HEK293 (cell line): ENCODE measurements around the gene CTDSPL2.

ENCODE experiments used
- HOXA7 ChIP-seq: sonication (generic); formaldehyde crosslinking; IDR thresholded peaks from 2 replicates; pipeline ENCODE4 v1.8.1; 2022; ENCODE audit warnings: missing genetic modification reagents, borderline replicate concordance
- KLF10 ChIP-seq: fragments of 450-650 bp; IDR thresholded peaks from 2 replicates; pipeline ENCODE4 v1.5.1; 2018; ENCODE audit warnings: missing biosample characterization, mild to moderate bottlenecking, missing genetic modification characterization
- KLF16 ChIP-seq: fragments of 450-650 bp; formaldehyde crosslinking; IDR thresholded peaks from 2 replicates; pipeline ENCODE4 v1.5.1; 2017; ENCODE audit warnings: missing biosample characterization, missing genetic modification characterization
- KLF7 ChIP-seq: fragments of 450-650 bp; formaldehyde crosslinking; IDR thresholded peaks from 2 replicates; pipeline ENCODE4 v1.5.1; 2016; ENCODE audit warnings: missing biosample characterization, missing genetic modification characterization, borderline replicate concordance
- KLF9 ChIP-seq: fragments of 450-650 bp; formaldehyde crosslinking; IDR thresholded peaks from 2 replicates; pipeline ENCODE4 v1.5.1; 2016; ENCODE audit warnings: missing biosample characterization, missing genetic modification characterization, low read depth
- MYNN ChIP-seq: fragments of 450-650 bp; formaldehyde crosslinking; IDR thresholded peaks from 2 replicates; pipeline ENCODE4 v1.5.1; 2016; ENCODE audit warnings: missing biosample characterization, missing genetic modification characterization, borderline replicate concordance
- OSR2 ChIP-seq: fragments of 450-650 bp; formaldehyde crosslinking; IDR thresholded peaks from 2 replicates; pipeline ENCODE4 v1.5.1; 2016; ENCODE audit warnings: missing biosample characterization, missing genetic modification characterization
- PRDM10 ChIP-seq: fragments of 450-650 bp; formaldehyde crosslinking; IDR thresholded peaks from 2 replicates; pipeline ENCODE4 v1.5.1; 2016; ENCODE audit warnings: missing biosample characterization, missing genetic modification characterization
- SP3 ChIP-seq: fragments of 450-650 bp; formaldehyde crosslinking; IDR thresholded peaks from 2 replicates; pipeline ENCODE4 v1.5.1; 2016; ENCODE audit warnings: missing biosample characterization, missing genetic modification characterization
- SP7 ChIP-seq: fragments of 450-650 bp; formaldehyde crosslinking; IDR thresholded peaks from 2 replicates; pipeline ENCODE4 v1.5.1; 2016; ENCODE audit warnings: missing biosample characterization, missing genetic modification characterization
- WT1 ChIP-seq: fragments of 450-650 bp; formaldehyde crosslinking; IDR thresholded peaks from 2 replicates; pipeline ENCODE4 v1.5.1; 2016; ENCODE audit warnings: missing biosample characterization, missing genetic modification characterization
- ZBTB17 ChIP-seq: fragments of 450-650 bp; formaldehyde crosslinking; IDR thresholded peaks from 2 replicates; pipeline ENCODE4 v1.5.1; 2016; ENCODE audit warnings: missing biosample characterization, missing genetic modification characterization
- ZBTB48 ChIP-seq: fragments of 450-650 bp; formaldehyde crosslinking; IDR thresholded peaks from 2 replicates; pipeline ENCODE4 v1.5.1; 2016; ENCODE audit warnings: missing biosample characterization, missing genetic modification characterization
- ZBTB8A ChIP-seq: fragments of 450-650 bp; formaldehyde crosslinking; IDR thresholded peaks from 2 replicates; pipeline ENCODE4 v1.5.1; 2016; ENCODE audit warnings: missing biosample characterization, missing genetic modification characterization
- ZNF112 ChIP-seq: fragments of 450-650 bp; formaldehyde crosslinking; IDR thresholded peaks from 2 replicates; pipeline ENCODE4 v1.5.0; 2017; ENCODE audit warnings: missing biosample characterization, missing genetic modification characterization
- ZNF174 ChIP-seq: fragments of 450-650 bp; formaldehyde crosslinking; IDR thresholded peaks from 2 replicates; pipeline ENCODE4 v1.5.0; 2017; ENCODE audit warnings: missing biosample characterization, mild to moderate bottlenecking, missing genetic modification characterization
- ZNF341 ChIP-seq: fragments of 450-650 bp; formaldehyde crosslinking; IDR thresholded peaks from 2 replicates; pipeline ENCODE4; 2016; ENCODE audit warnings: low read depth, missing biosample characterization, missing genetic modification characterization
- ZNF366 ChIP-seq: fragments of 450-650 bp; formaldehyde crosslinking; conservative IDR thresholded peaks from 2 replicates; pipeline ENCODE4 v1.5.1; 2016; ENCODE audit warnings: missing biosample characterization, missing genetic modification characterization
- ZNF404 ChIP-seq: fragments of 450-650 bp; formaldehyde crosslinking; IDR thresholded peaks from 2 replicates; pipeline ENCODE4 v1.5.1; 2017; ENCODE audit warnings: missing biosample characterization, missing genetic modification characterization
- ZNF48 ChIP-seq: fragments of 450-650 bp; formaldehyde crosslinking; IDR thresholded peaks from 2 replicates; pipeline ENCODE4 v1.5.1; 2016; ENCODE audit warnings: missing biosample characterization, missing genetic modification characterization
- ZNF544 ChIP-seq: fragments of 450-650 bp; formaldehyde crosslinking; IDR thresholded peaks from 2 replicates; pipeline ENCODE4 v1.5.0; 2017; ENCODE audit warnings: missing biosample characterization, missing genetic modification characterization
- ZNF548 ChIP-seq: fragments of 450-650 bp; formaldehyde crosslinking; IDR thresholded peaks from 2 replicates; pipeline ENCODE4 v1.5.1; 2016; ENCODE audit warnings: missing biosample characterization, missing genetic modification characterization
- ZNF558 ChIP-seq: fragments of 450-650 bp; formaldehyde crosslinking; IDR thresholded peaks from 2 replicates; pipeline ENCODE4 v1.5.1; 2016; ENCODE audit warnings: missing biosample characterization, missing genetic modification characterization
- ZNF660 ChIP-seq: fragments of 450-650 bp; IDR thresholded peaks from 2 replicates; pipeline ENCODE4 v1.5.1; 2018; ENCODE audit warnings: missing biosample characterization, mild to moderate bottlenecking, missing genetic modification characterization
- ZNF76 ChIP-seq: fragments of 450-650 bp; formaldehyde crosslinking; IDR thresholded peaks from 2 replicates; pipeline ENCODE4; 2016; ENCODE audit warnings: low read depth, missing biosample characterization, missing genetic modification characterization, borderline replicate concordance
- ZNF830 ChIP-seq: fragments of 450-650 bp; IDR thresholded peaks from 2 replicates; pipeline ENCODE4 v1.5.0; 2018; ENCODE audit warnings: missing biosample characterization, missing genetic modification characterization, low read depth, mild to moderate bottlenecking, moderate library complexity
- ZSCAN16 ChIP-seq: fragments of 450-650 bp; formaldehyde crosslinking; IDR thresholded peaks from 2 replicates; pipeline ENCODE4 v1.5.1; 2016; ENCODE audit warnings: missing biosample characterization, missing genetic modification characterization
- ZSCAN23 ChIP-seq: fragments of 450-650 bp; formaldehyde crosslinking; IDR thresholded peaks from 2 replicates; pipeline ENCODE4 v1.5.1; 2016; ENCODE audit warnings: missing biosample characterization, missing genetic modification characterization
- TF ChIP-seq, protein P1 (sequence below): fragments of 450-650 bp; formaldehyde crosslinking; IDR thresholded peaks from 2 replicates; pipeline ENCODE4 v1.5.0; 2017; ENCODE audit warnings: missing biosample characterization, missing genetic modification characterization, borderline replicate concordance
- TF ChIP-seq, protein P2 (sequence below): fragments of 450-650 bp; formaldehyde crosslinking; IDR thresholded peaks from 2 replicates; pipeline ENCODE4 v1.5.1; 2016; ENCODE audit warnings: missing biosample characterization, missing genetic modification characterization
- TF ChIP-seq, protein P3 (sequence below): fragments of 450-650 bp; formaldehyde crosslinking; IDR thresholded peaks from 2 replicates; pipeline ENCODE4 v1.5.1; 2017; ENCODE audit warnings: missing biosample characterization, missing genetic modification characterization

The CTDSPL2 gene

GRCh38 chr15:44536302-44536961 is 109.0 kb downstream of the CTDSPL2 start (continued):
- TF ChIP-seq ZNF830 (tag by site-specific recombination) = no peak
- TF ChIP-seq, protein P1, sequence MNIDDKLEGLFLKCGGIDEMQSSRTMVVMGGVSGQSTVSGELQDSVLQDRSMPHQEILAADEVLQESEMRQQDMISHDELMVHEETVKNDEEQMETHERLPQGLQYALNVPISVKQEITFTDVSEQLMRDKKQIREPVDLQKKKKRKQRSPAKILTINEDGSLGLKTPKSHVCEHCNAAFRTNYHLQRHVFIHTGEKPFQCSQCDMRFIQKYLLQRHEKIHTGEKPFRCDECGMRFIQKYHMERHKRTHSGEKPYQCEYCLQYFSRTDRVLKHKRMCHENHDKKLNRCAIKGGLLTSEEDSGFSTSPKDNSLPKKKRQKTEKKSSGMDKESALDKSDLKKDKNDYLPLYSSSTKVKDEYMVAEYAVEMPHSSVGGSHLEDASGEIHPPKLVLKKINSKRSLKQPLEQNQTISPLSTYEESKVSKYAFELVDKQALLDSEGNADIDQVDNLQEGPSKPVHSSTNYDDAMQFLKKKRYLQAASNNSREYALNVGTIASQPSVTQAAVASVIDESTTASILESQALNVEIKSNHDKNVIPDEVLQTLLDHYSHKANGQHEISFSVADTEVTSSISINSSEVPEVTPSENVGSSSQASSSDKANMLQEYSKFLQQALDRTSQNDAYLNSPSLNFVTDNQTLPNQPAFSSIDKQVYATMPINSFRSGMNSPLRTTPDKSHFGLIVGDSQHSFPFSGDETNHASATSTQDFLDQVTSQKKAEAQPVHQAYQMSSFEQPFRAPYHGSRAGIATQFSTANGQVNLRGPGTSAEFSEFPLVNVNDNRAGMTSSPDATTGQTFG (tag by site-specific recombination) = no peak
- TF ChIP-seq ZNF174 = no peak
- TF ChIP-seq KLF7 = no peak
- peak; percentile 61; the same call in 1 of the 2 replicates for TF ChIP-seq SP3 (tag by site-specific recombination)
- no peak for TF ChIP-seq ZNF660 (tag by site-specific recombination)
- peak; percentile 55; the same call in 1 of the 2 replicates for TF ChIP-seq ZBTB17 (tag by site-specific recombination)
- TF ChIP-seq ZNF558 (tag by site-specific recombination) = no peak
- TF ChIP-seq, protein P2, sequence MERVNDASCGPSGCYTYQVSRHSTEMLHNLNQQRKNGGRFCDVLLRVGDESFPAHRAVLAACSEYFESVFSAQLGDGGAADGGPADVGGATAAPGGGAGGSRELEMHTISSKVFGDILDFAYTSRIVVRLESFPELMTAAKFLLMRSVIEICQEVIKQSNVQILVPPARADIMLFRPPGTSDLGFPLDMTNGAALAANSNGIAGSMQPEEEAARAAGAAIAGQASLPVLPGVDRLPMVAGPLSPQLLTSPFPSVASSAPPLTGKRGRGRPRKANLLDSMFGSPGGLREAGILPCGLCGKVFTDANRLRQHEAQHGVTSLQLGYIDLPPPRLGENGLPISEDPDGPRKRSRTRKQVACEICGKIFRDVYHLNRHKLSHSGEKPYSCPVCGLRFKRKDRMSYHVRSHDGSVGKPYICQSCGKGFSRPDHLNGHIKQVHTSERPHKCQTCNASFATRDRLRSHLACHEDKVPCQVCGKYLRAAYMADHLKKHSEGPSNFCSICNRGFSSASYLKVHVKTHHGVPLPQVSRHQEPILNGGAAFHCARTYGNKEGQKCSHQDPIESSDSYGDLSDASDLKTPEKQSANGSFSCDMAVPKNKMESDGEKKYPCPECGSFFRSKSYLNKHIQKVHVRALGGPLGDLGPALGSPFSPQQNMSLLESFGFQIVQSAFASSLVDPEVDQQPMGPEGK (tag by site-specific recombination) = peak; percentile 56
- TF ChIP-seq KLF10 (tag by site-specific recombination) = 0 out of 2 replicates have a peak, but pooled peaks have one; percentile 10
- TF ChIP-seq ZNF341 (tag by site-specific recombination) = peak; percentile 89
- TF ChIP-seq ZBTB48 (tag by site-specific recombination) = 0 out of 2 replicates have a peak, but pooled peaks have one; percentile 38
- TF ChIP-seq ZSCAN16 = no peak
- no peak for TF ChIP-seq ZNF366 (tag by site-specific recombination)
- peak; percentile 85 for TF ChIP-seq PRDM10 (tag by site-specific recombination)
- no peak for TF ChIP-seq ZNF76 (tag by site-specific recombination)
- TF ChIP-seq KLF16 (tag by site-specific recombination) = peak; percentile 59
- no peak for TF ChIP-seq HOXA7 (CRISPR knock-in tag)
- TF ChIP-seq ZNF544 (tag by site-specific recombination) = no peak
- no peak for TF ChIP-seq ZNF112 (tag by site-specific recombination)
- no peak; the same call in 1 of the 2 replicates for TF ChIP-seq SP7 (tag by site-specific recombination)
- TF ChIP-seq MYNN (tag by site-specific recombination) = no peak
- peak; percentile 7; the same call in 1 of the 2 replicates for TF ChIP-seq KLF9 (tag by site-specific recombination)
- TF ChIP-seq ZSCAN23 (tag by site-specific recombination) = no peak
- no peak for TF ChIP-seq ZNF548
- TF ChIP-seq ZBTB8A (tag by site-specific recombination) = peak; percentile 71
- TF ChIP-seq ZNF404 (tag by site-specific recombination) = no peak
- TF ChIP-seq, protein P3, sequence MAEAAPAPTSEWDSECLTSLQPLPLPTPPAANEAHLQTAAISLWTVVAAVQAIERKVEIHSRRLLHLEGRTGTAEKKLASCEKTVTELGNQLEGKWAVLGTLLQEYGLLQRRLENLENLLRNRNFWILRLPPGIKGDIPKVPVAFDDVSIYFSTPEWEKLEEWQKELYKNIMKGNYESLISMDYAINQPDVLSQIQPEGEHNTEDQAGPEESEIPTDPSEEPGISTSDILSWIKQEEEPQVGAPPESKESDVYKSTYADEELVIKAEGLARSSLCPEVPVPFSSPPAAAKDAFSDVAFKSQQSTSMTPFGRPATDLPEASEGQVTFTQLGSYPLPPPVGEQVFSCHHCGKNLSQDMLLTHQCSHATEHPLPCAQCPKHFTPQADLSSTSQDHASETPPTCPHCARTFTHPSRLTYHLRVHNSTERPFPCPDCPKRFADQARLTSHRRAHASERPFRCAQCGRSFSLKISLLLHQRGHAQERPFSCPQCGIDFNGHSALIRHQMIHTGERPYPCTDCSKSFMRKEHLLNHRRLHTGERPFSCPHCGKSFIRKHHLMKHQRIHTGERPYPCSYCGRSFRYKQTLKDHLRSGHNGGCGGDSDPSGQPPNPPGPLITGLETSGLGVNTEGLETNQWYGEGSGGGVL (tag by site-specific recombination) = no peak; the same call in 1 of the 2 replicates
- TF ChIP-seq WT1 (tag by site-specific recombination) = no peak
- TF ChIP-seq ZNF48 (tag by site-specific recombination) = no peak
- no peak for TF ChIP-seq OSR2
